NCI-H524 (cell line): ENCODE data around the gene TBCE.
A peak's percentile ranks its signal among the peaks of the same experiment; 100 is the strongest.

Experiments used
- DNase-seq, 2 experiments: peaks; one replicate each; lab custom pipeline; 2025; lab: John Stamatoyannopoulos, UW

The TBCE gene

GRCh38 chr1:235410467-235410866, 43.2 kb downstream of the TBCE start:
- DNase-seq: no peak

- peak; percentile 5 to 7 for DNase-seq
Observed at GRCh38 chr1:235411489-235412486, 44.6 kb downstream of the TBCE start.

- DNase-seq: peak; percentile 38 to 72
Observed at GRCh38 chr1:235415008-235415904, 48.0 kb downstream of the TBCE start.

GRCh38 chr1:235416662-235417049, 49.4 kb downstream of the TBCE start:
- no peak for DNase-seq

DNA sequence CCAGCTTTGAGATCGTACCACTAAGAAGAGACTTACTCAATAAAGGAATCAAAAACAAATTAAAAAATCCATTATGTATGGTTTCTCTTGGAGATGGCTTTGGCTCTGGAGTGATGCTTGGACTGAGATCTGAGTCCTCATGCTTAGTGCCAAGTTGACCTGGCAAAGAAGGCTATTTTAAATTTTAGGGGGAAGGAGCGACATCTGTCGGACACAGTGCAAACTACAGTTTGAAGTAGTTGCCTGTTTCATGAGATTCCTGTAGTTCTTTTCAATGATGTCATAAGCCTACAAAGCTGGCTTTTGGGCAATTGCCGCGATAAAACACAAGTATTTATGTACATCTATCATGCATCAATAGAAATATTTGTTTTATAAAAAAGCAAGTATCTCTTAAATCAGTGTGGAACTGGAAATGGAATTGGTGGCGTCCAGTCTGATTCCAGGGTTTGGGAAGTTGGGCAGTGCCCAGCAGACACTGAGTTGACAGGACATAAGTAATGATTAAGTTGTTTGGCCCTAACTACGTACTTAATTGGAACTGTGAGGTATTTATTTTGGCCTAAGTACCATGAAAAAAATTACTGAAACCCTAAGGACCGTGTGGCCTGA, 50.0 kb downstream of the TBCE start:
- DNase-seq: peak; percentile 7 to 52

- peak in 1 of 2 experiments; percentile 5 for DNase-seq
Observed at GRCh38 chr1:235421751-235422150, 54.5 kb downstream of the TBCE start.

- DNase-seq: no peak
Observed at GRCh38 chr1:235423214-235423652, 56.0 kb downstream of the TBCE start.

GRCh38 chr1:235424092-235424491, 56.9 kb downstream of the TBCE start:
- DNase-seq: no peak

DNA sequence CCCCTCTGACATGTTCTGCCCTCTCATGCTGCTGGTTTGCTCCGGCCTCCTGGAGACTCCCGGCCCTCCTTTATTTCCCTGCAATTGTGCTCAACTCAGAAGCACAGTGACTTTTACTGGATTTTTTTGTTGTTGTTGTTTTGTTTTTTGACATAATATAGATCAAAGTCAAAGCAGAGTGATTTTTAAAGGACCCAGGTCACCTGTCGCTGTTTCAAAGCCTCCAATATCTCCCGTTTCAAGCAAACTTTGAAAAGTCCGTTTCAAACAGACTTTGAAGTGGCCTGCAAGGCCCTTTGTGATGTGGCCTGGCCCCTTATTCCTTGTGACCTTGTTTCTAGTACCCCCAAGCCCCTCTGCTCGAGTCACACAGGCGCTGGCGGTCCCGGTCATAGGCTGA, 58.1 kb downstream of the TBCE start:
- no peak for DNase-seq

GRCh38 chr1:235426143-235426542, 58.9 kb downstream of the TBCE start:
- no peak for DNase-seq

GRCh38 chr1:235426680-235427079, 59.5 kb downstream of the TBCE start:
- DNase-seq: no peak

GRCh38 chr1:235427447-235427846, 60.2 kb downstream of the TBCE start:
- DNase-seq: no peak

DNA sequence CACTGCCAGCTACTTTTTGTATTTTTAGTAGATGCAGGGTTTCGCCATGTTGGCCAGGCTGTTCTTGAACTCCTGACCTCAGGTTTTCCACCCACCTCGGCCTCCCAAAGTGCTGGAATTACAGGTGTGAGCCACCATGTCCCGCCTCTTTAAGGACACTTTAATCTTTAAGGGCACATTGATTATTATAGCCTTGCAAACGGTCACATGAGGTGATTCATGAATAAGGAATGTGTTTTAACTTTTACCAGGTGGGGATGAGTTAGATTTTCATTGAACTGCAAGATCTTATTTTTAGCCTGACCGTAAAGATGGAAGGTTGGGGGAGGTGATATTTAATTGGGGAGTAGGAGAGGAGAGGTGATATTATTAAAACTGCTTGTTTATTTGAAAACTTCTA, 61.9 kb downstream of the TBCE start:
- no peak for DNase-seq

DNA sequence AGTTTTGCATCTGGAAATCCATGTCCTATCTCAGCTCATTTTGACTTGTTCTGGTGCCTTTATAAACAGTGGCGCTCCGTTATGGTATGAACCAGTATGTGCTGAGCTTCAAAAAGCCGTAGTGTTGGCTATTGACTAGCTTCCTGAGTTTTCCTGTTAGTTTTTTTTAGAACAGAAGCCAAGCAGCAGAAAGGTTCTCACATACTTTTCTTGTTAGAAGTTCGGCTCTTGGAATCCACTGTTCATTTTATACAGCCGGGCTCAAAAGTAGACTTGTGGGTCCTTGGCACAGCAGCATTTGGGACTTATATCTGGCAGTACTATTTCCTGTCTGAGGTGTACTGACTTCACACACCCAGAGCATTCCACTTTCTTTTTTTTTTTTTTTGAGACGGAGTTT, 63.8 kb downstream of the TBCE start:
- DNase-seq: no peak

DNA sequence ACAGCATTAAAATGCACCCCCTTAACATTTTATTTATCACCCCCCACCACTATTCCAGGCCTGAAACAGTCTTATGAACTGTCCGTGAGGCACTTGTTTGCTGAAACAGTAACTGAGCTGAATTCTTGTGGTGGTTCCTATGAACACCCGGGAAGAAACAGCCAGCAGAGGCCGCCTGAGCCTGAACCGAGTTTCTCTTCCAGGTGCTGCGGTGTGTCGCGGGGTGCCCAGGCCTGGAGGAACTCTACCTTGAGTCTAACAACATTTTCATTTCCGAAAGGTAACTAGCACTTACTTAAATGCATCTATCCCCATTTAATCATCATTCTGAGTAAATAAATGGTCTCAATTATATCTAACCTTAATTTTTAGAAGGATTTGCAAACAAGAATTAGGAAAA, 66.8 kb downstream of the TBCE start:
- no peak for DNase-seq

GRCh38 chr1:235441159-235441685, 74.0 kb downstream of the TBCE start:
- DNase-seq: no peak

DNA sequence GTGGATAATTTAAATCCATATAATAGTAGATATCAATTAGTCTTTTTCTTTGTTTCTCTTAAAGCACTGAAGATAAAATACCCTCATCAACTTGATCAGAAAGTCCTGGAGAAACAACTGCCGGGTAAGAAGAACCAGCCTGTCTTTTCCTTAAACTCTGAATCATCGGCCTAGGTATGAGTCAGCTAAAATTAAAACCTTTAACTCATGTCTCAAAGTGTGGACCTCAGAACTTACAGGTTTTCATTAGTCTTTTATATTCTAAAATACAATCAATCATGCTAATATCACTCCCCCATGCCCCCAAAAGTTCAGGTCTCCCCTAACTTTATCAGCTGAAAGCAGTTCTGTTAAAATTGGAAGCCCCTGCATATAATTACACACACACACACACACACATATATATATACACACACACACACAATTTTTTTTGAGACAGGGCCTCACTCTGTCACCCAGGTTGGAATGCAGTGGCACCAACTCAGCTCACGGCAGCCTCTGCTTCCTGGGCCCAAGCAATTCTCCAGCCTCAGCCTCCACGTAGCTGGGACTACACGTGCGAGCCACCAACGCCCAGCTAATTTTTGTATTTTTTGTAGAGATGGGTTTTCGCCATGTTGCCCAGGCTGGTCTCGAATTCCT, 75.7 kb downstream of the TBCE start:
- no peak for DNase-seq

- DNase-seq: no peak
Observed at GRCh38 chr1:235448616-235449015, 81.4 kb downstream of the TBCE start.

GRCh38 chr1:235450433-235450832, 83.2 kb downstream of the TBCE start:
- no peak for DNase-seq

GRCh38 chr1:235450886-235451483, 83.8 kb downstream of the TBCE start:
- no peak for DNase-seq

DNA sequence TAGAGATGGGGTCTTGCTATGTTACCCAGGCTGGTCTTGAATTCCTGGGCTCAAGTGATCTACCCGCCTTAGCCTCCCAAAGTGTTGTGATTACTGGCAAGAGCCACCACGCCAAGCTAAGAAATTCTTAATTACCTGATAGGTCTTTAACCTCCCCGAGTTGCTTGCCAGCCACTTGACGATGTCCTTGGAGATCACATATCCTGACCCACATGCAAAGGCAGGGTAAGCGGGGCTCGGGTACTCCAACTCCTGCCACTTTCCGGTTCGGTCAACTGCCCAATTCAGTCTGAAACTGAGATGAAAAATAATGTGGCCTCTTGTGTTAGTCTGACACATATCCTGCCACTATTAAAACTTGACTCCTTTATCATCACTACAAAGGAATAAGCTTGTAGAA, 86.8 kb downstream of the TBCE start:
- DNase-seq: no peak
